Measurements from ENCODE around the gene CBX4. TPM values are rescaled to one million over a fixed set of nuclear protein-coding genes. Genes with fewer than 3 reads are reported as not detected.

The CBX4 gene
- total RNA-seq, 1 donor from 2014 or later, result 2.7 TPM

DNA sequence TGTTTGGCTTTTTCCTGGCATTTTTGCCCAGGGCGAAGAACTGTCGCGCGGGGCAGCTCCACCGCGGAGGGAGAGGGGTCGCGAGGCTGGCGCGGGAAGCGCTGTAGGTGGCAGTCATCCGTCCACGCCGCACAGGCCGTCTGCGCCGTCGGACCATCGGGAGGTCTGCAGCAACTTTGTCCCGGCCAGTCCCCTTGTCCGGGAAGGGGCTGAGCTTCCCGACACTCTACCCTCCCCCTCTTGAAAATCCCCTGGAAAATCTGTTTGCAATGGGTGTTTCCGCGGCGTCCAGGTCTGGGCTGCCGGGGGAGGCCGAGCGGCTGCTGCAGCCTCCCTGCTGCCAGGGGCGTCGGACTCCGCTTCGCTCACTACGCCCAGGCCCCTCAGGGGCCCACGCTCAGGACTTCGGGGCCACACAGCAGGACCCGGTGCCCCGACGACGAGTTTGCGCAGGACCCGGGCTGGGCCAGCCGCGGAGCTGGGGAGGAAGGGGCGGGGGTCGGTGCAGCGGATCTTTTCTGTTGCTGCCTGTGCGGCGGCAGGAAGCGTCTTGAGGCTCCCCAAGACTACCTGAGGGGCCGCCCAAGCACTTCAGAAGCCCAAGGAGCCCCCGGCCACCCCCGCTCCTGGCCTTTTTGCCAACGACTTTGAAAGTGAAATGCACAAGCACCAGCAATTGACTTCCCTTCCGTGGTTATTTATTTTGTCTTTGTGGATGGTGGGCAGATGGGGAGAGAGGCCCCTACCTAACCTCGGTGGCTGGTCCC, 2.3 kb upstream of the CBX4 start:
- Mint-ChIP-seq H3K36me3 (peaks cover 2% of the 10 kb centered on the region), H3K4me3 (peak overlapping the region; percentile 68), H3K4me1 (peaks cover 34% of the 10 kb centered on the region), H3K9me3 (no peaks in the 10 kb centered on the region), H3K27ac (no peak overlapping the region), H3K27me3 (ENCODE audit: insufficient read depth, low read depth) (peaks cover 41% of the 10 kb centered on the region)
- DNase-seq (ENCODE audit: low spot score), result peak; percentile 54
- H3K36me3 ChIP-seq, result no peaks in the 10 kb centered on the region
- no peak overlapping the region for H3K9ac ChIP-seq
- H4K20me1 ChIP-seq (ENCODE audit: low read depth), result peaks cover 54% of the 10 kb centered on the region
- H3K79me2 ChIP-seq (ENCODE audit: low read depth), result no peaks in the 10 kb centered on the region
- TF ChIP-seq, protein P1, sequence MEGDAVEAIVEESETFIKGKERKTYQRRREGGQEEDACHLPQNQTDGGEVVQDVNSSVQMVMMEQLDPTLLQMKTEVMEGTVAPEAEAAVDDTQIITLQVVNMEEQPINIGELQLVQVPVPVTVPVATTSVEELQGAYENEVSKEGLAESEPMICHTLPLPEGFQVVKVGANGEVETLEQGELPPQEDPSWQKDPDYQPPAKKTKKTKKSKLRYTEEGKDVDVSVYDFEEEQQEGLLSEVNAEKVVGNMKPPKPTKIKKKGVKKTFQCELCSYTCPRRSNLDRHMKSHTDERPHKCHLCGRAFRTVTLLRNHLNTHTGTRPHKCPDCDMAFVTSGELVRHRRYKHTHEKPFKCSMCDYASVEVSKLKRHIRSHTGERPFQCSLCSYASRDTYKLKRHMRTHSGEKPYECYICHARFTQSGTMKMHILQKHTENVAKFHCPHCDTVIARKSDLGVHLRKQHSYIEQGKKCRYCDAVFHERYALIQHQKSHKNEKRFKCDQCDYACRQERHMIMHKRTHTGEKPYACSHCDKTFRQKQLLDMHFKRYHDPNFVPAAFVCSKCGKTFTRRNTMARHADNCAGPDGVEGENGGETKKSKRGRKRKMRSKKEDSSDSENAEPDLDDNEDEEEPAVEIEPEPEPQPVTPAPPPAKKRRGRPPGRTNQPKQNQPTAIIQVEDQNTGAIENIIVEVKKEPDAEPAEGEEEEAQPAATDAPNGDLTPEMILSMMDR (IDR thresholded peaks at IDR 0.05), result no peak
- peak; percentile 90 for TF ChIP-seq EZH2phosphoT487 (IDR thresholded peaks at IDR 0.05)
- peak; percentile 85 for TF ChIP-seq EZH2 (IDR thresholded peaks at IDR 0.05)
- H3K4me2 ChIP-seq, result peak overlapping the region; percentile 95
- peaks cover 34% of the 10 kb centered on the region for H3K4me1 ChIP-seq
- no peaks in the 10 kb centered on the region for H3K9me3 ChIP-seq (ENCODE audit: low read depth)
- peaks cover 92% of the 10 kb centered on the region for H3K27me3 ChIP-seq
- no peak overlapping the region for H2AFZ ChIP-seq (replicated peaks)
- peaks cover 81% of the 10 kb centered on the region for H3F3A ChIP-seq (ENCODE audit: low read depth)
- H3K27ac ChIP-seq, result no peak overlapping the region
- no peak overlapping the region for H3K4me3 ChIP-seq

GRCh38 chr17:79840989-79841286, 1.7 kb upstream of the CBX4 start:
- Histone ChIP-seq H3K27ac (no peak overlapping the region), H3K27me3 (peaks cover 92% of the 10 kb centered on the region), H3K9me3 (ENCODE audit: low read depth) (no peaks in the 10 kb centered on the region), H3K9ac (no peak overlapping the region), H3K4me3 (no peak overlapping the region), H3K4me1 (peaks cover 38% of the 10 kb centered on the region), H3K79me2 (ENCODE audit: low read depth) (no peaks in the 10 kb centered on the region), H3K4me2 (peak overlapping the region; percentile 2), H2AFZ (replicated peaks) (no peak overlapping the region), H3K36me3 (no peaks in the 10 kb centered on the region), H4K20me1 (ENCODE audit: low read depth) (peaks cover 60% of the 10 kb centered on the region), H3F3A (ENCODE audit: low read depth) (peaks cover 87% of the 10 kb centered on the region)
- peak; percentile 20 for TF ChIP-seq EZH2phosphoT487 (IDR thresholded peaks at IDR 0.05)
- TF ChIP-seq, protein P1 (IDR thresholded peaks at IDR 0.05), result no peak
- H3K27ac Mint-ChIP-seq, result no peak overlapping the region
- peaks cover 2% of the 10 kb centered on the region for H3K36me3 Mint-ChIP-seq
- no peak for DNase-seq (ENCODE audit: low spot score)
- peaks cover 35% of the 10 kb centered on the region for H3K4me1 Mint-ChIP-seq
- peak overlapping the region; percentile 50 for H3K4me3 Mint-ChIP-seq
- H3K9me3 Mint-ChIP-seq, result no peaks in the 10 kb centered on the region
- H3K27me3 Mint-ChIP-seq (ENCODE audit: insufficient read depth, low read depth), result peaks cover 46% of the 10 kb centered on the region

DNA sequence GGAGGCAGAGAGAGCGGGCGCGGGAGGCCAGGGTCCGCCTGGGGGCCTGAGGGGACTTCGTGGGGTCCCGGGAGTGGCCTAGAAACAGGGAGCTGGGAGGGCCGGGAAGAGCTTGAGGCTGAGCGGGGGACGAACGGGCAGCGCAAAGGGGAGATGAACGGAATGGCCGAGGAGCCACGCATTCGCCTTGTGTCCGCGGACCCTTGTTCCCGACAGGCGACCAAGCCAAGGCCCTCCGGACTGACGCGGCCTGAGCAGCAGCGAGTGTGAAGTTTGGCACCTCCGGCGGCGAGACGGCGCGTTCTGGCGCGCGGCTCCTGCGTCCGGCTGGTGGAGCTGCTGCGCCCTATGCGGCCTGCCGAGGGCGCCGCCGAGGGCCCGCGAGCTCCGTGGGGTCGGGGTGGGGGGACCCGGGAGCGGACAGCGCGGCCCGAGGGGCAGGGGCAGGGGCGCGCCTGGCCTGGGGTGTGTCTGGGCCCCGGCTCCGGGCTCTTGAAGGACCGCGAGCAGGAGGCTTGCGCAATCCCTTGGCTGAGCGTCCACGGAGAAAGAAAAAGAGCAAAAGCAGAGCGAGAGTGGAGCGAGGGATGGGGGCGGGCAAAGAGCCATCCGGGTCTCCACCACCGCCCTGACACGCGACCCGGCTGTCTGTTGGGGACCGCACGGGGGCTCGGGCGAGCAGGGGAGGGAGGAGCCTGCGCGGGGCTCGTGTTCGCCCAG, 1.2 kb upstream of the CBX4 start:
- peak overlapping the region; percentile 79 for H3K4me3 Mint-ChIP-seq
- no peaks in the 10 kb centered on the region for H3K79me2 ChIP-seq (ENCODE audit: low read depth)
- peaks cover 92% of the 10 kb centered on the region for H3K27me3 ChIP-seq
- H3K4me3 ChIP-seq, result no peak overlapping the region
- peaks cover 90% of the 10 kb centered on the region for H3F3A ChIP-seq (ENCODE audit: low read depth)
- H3K27me3 Mint-ChIP-seq (ENCODE audit: insufficient read depth, low read depth), result peaks cover 50% of the 10 kb centered on the region
- no peaks in the 10 kb centered on the region for H3K9me3 ChIP-seq (ENCODE audit: low read depth)
- no peak overlapping the region for H3K9ac ChIP-seq
- H3K36me3 ChIP-seq, result no peaks in the 10 kb centered on the region
- H3K4me1 Mint-ChIP-seq, result peaks cover 34% of the 10 kb centered on the region
- no peak overlapping the region for H3K27ac ChIP-seq
- H3K36me3 Mint-ChIP-seq, result peaks cover 2% of the 10 kb centered on the region
- peak; percentile 78 for DNase-seq (ENCODE audit: low spot score)
- H4K20me1 ChIP-seq (ENCODE audit: low read depth), result peaks cover 65% of the 10 kb centered on the region
- peak overlapping the region; percentile 2 for H3K4me2 ChIP-seq
- peak; percentile 71 for TF ChIP-seq EZH2 (IDR thresholded peaks at IDR 0.05)
- peak; percentile 85 for TF ChIP-seq EZH2phosphoT487 (IDR thresholded peaks at IDR 0.05)
- TF ChIP-seq, protein P1 (IDR thresholded peaks at IDR 0.05), result peak; percentile 48
- peaks cover 42% of the 10 kb centered on the region for H3K4me1 ChIP-seq
- no peaks in the 10 kb centered on the region for H3K9me3 Mint-ChIP-seq
- no peak overlapping the region for H3K27ac Mint-ChIP-seq
- no peak overlapping the region for H2AFZ ChIP-seq (replicated peaks)
